GM12875 (cell line): ENCODE data around the gene KCNJ12.
"Not testable (repeated sequence)": the region's sequence is repeated elsewhere in the genome, so short reads cannot be mapped to it uniquely, and the experiment has no call there.

ENCODE experiments used
- H3K4me3 ChIP-seq: one replicate; pipeline ENCODE4 v1.5.1; 2011; ENCODE audit warnings: low read depth, low read length, control low read depth
- CTCF ChIP-seq: IDR thresholded peaks from 2 replicates; pipeline ENCODE4 v1.5.1; 2011; ENCODE audit warnings: low read depth, mild to moderate bottlenecking, control low read depth, inconsistent platforms, low read length, moderate library complexity, borderline replicate concordance; ENCODE audit not compliant: insufficient read depth

The KCNJ12 gene

GRCh38 chr17:21400816-21401593 is 24.8 kb downstream of the KCNJ12 start:
- no peak for TF ChIP-seq CTCF
- no peak overlapping the region for H3K4me3 ChIP-seq

GRCh38 chr17:21402166-21402571 is 26.0 kb downstream of the KCNJ12 start:
- H3K4me3 ChIP-seq = not testable (repeated sequence)

- not testable (repeated sequence) for H3K4me3 ChIP-seq
Measured at GRCh38 chr17:21402926-21403325, 26.8 kb downstream of the KCNJ12 start.

GRCh38 chr17:21404106-21404505 is 27.9 kb downstream of the KCNJ12 start:
- H3K4me3 ChIP-seq = not testable (repeated sequence)

- not testable (repeated sequence) for H3K4me3 ChIP-seq
Measured at GRCh38 chr17:21404539-21404938, 28.4 kb downstream of the KCNJ12 start.

GRCh38 chr17:21404956-21405731 is 29.0 kb downstream of the KCNJ12 start:
- H3K4me3 ChIP-seq = not testable (repeated sequence)

- not testable (repeated sequence) for H3K4me3 ChIP-seq
Measured at GRCh38 chr17:21405904-21406400, 29.8 kb downstream of the KCNJ12 start.

- not testable (repeated sequence) for H3K4me3 ChIP-seq
Measured at GRCh38 chr17:21406616-21407404, 30.7 kb downstream of the KCNJ12 start.

- not testable (repeated sequence) for H3K4me3 ChIP-seq
Measured at GRCh38 chr17:21407752-21408151, 31.6 kb downstream of the KCNJ12 start.

GRCh38 chr17:21408224-21408623 is 32.1 kb downstream of the KCNJ12 start:
- H3K4me3 ChIP-seq = not testable (repeated sequence)

- not testable (repeated sequence) for H3K4me3 ChIP-seq
Measured at GRCh38 chr17:21408766-21409300, 32.7 kb downstream of the KCNJ12 start.

GRCh38 chr17:21409388-21409787 is 33.2 kb downstream of the KCNJ12 start:
- H3K4me3 ChIP-seq = not testable (repeated sequence)

- not testable (repeated sequence) for H3K4me3 ChIP-seq
Measured at GRCh38 chr17:21409971-21410370, 33.8 kb downstream of the KCNJ12 start.

- not testable (repeated sequence) for H3K4me3 ChIP-seq
Measured at GRCh38 chr17:21410371-21410770, 34.2 kb downstream of the KCNJ12 start.

- H3K4me3 ChIP-seq = not testable (repeated sequence)
Measured at GRCh38 chr17:21410906-21411678, 34.9 kb downstream of the KCNJ12 start.

- not testable (repeated sequence) for H3K4me3 ChIP-seq
Measured at GRCh38 chr17:21411679-21412205, 35.6 kb downstream of the KCNJ12 start.

GRCh38 chr17:21412207-21412681 is 36.1 kb downstream of the KCNJ12 start:
- H3K4me3 ChIP-seq = not testable (repeated sequence)
